ENCODE data around the gene LRRTM4.
"Not testable (repeated sequence)": the region's sequence is repeated elsewhere in the genome, so short reads cannot be mapped to it uniquely, and the experiment has no call there.

Gene LRRTM4

GRCh38 chr2:77164021-77164420 lies 358.2 kb downstream of the LRRTM4 start:
- DNase-seq (ENCODE audit: low read depth): not testable (repeated sequence)

GRCh38 chr2:77161009-77161408 lies 361.2 kb downstream of the LRRTM4 start:
- DNase-seq (ENCODE audit: low read depth): peak; percentile 7

- no peak for DNase-seq (ENCODE audit: low read depth)
Observed at GRCh38 chr2:77156599-77156998, 365.6 kb downstream of the LRRTM4 start.

- no peak for DNase-seq (ENCODE audit: low read depth)
Observed at GRCh38 chr2:77155511-77155910, 366.7 kb downstream of the LRRTM4 start.

DNA sequence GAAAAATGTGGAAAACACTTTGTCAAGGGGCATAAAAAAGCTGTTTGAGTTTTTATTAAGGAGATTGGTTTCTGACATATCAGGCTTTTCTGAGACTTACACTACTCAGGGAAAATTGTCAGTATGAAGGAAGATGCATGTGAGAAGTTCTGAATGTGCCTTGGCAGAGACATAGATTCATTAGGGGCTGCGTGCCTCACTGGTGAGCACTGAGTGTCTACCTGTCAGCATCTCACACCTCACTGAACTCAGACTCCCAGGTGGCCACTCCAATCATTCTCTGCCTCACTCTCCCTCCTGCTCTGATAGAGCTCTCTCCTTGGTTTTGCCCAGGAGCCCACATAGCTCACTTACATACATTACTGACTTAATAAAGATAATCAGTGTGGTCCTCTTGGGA lies 372.6 kb downstream of the LRRTM4 start:
- no peak for DNase-seq (ENCODE audit: low read depth)

- no peak for DNase-seq (ENCODE audit: low read depth)
Observed at GRCh38 chr2:77147153-77147552, 375.0 kb downstream of the LRRTM4 start.

- no peak for DNase-seq (ENCODE audit: low read depth)
Observed at GRCh38 chr2:77144772-77145171, 377.4 kb downstream of the LRRTM4 start.

DNA sequence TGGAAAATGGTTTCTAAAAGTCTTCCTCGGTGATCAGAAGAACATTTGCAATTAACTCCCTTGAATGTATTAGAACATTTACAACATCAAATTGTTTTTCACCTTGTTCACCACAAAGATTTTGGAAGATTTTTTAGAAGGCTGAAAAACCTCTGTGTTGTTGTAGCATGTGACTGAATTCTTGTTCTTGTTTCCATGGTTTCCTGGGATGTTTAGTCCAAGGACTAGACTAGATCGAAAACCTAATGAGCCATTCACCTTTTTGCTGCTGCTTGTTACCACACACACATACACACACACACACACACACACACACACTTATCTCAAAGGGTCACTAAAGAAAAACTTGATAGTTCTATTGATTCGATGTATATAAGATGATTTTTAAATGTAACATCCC lies 380.0 kb downstream of the LRRTM4 start:
- no peak for DNase-seq (ENCODE audit: low read depth)

DNA sequence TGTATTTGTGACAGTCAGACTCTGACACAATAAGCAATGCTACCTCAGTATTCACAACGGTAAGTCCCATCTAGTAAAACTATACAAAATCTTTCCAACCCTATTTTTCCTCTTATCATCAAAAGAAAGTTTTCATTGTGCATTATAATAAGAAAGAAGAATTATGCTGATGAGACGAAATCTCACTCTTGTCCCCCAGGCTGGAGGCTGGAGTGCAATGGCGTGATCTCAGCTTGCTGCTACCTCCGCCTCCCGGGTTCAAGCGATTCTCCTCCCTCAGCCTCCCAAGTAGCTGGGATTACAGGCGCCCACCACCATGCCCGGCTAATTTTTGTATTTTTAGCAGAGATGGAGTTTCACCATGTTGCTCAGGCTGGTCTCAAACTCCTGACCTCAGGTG lies 393.7 kb downstream of the LRRTM4 start:
- not testable (repeated sequence) for DNase-seq (ENCODE audit: low read depth)

DNA sequence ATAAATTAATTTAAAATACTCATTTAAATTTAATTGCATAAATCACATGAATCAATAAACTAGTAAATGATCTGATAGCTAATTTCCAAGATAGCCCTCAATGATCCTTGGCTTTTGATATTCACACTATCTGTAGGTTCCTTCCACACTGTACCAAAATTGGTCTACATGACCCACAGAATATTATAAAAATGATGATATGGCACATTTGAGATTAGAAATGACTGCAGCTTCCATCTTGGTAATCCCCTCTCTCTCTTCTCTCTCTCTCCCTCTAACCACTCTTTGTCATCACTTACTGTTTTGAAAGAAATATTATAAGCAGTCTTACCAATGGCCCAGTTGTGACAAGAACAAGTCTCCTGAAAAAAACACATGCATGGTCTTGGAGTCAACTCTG lies 394.8 kb downstream of the LRRTM4 start:
- no peak for DNase-seq (ENCODE audit: low read depth)

- no peak for DNase-seq (ENCODE audit: low read depth)
Observed at GRCh38 chr2:77121518-77121917, 400.7 kb downstream of the LRRTM4 start.

GRCh38 chr2:77119333-77119732 lies 402.8 kb downstream of the LRRTM4 start:
- DNase-seq (ENCODE audit: low read depth): no peak

DNA sequence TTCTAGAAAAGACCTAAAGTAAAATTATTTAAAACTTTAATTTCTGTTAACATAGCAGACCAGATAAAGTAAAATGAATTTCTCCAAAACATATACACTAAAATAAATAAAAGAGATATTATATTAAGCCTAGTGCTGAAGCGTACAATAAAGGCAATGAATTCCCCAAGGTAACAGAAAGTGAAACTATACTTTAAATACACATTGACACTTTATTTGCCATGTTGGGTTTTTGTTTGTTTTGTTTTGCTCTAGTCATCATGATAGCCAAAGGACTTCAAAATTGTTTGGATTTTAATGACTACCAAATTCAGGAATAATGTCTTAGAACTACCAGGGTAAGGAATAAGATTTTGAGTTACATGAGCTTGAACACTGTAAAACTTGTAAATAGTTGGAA lies 413.3 kb downstream of the LRRTM4 start:
- no peak for DNase-seq (ENCODE audit: low read depth)

DNA sequence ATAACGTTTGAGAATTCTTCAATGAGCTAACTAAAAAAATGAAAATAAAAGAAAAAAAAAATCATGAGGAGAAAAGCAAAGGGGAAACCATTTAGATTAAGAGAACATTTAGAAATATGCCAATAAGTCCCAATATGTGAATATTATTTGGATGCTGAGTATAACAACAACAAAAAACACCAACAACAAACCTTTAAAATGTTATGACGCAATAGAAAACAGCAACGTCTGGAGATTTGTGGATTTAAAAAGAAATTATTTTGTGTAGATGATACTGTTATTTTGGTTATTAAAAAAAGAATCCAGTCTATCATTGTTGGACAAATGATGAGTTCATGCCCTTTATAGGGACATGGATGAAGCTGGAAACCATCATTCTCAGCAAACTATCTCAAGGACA lies 417.2 kb downstream of the LRRTM4 start:
- no peak for DNase-seq (ENCODE audit: low read depth)

- no peak for DNase-seq (ENCODE audit: low read depth)
Observed at GRCh38 chr2:77104554-77104953, 417.6 kb downstream of the LRRTM4 start.

DNA sequence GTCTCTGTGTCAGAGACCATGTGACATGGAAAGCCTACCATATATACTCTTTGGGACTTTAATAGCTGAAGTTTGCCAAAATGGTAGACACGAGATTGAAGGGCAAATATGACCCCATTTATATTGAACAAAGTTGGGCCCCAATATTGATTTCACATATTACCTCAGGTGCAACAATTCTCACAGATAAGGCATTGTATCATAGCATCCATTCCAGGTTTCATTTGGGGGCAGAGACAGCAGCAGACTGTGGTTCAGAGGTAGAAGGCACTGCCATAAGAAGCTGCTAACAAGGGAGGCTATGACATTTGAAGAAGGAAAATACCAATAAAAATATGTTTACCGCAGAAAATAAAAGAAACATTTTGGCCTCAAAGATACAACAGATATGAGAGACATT lies 419.2 kb downstream of the LRRTM4 start:
- DNase-seq (ENCODE audit: low read depth): no peak

GRCh38 chr2:77101796-77102452 lies 420.3 kb downstream of the LRRTM4 start:
- DNase-seq (ENCODE audit: low read depth): no peak

DNA sequence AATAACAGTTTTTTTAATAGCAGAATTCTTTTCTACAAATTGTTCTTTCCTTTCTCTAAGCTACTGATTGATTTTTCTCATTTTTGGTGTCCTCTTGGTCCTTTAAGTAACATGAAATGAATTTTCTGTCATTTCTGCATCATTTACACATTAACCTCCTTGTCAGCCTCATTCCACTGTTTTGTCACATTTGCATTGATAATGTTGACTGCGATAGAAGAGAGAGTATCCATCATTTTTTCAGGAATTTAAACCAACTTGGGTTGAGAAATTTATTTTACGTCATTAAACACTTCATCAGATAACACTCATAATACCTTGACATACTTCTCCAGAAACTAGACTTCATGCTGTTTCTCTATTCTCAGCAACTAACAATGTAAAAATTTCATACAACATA lies 422.2 kb downstream of the LRRTM4 start:
- no peak for DNase-seq (ENCODE audit: low read depth)

DNA sequence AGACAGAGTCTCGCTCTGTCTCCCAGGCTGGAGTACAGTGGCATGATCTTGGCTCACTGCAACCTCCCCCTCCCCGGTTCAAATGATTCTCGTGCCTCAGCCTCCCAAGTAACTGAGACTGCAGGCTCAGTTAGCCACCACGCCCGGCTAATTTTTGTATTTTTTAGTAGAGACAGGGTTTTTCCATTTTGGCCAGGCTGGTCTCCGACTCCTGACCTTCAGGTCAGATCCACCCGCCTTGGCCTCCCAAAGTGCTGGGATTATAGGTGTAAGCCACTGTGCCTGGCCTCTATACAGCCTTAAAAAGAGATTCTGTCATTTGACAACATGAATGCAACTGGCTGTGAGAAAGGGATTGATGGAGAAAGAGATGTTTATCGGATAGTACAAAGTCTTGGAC lies 426.7 kb downstream of the LRRTM4 start:
- not testable (repeated sequence) for DNase-seq (ENCODE audit: low read depth)

DNA sequence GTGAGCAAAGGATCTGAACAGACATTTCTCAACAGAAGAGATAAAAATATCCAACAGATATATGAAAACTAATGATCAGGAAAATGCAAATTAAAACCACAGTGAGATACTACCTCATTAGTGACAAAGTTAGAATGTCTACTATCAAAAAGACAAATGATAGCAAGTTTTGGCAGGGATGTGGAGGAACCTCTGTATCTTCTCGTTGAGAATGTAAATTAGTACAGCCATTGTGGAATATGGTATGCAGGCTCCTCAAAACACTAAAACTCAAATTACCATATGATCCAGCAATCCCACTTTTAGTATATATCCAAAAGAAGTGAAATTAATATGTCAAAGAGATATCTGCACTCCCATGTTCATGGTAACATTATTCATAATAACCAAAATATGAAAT lies 427.1 kb downstream of the LRRTM4 start:
- DNase-seq (ENCODE audit: low read depth): no peak

DNA sequence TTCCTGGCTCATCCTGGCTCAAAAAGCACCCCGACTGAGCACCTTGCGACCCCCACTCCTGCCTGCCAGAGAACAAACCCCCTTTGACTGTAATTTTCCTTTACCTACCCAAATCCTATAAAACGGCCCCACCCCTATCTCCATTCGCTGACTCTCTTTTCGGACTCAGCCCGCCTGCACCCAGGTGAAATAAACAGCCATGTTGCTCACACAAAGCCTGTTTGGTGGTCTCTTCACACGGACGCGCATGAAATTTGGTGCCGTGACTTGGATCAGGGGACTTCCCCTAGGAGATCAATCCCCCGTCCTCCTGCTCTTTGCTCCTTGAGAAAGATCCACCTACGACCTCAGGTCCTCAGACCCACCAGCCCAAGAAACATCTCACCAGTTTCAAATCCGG lies 433.8 kb downstream of the LRRTM4 start:
- DNase-seq (ENCODE audit: low read depth): not testable (repeated sequence)

DNA sequence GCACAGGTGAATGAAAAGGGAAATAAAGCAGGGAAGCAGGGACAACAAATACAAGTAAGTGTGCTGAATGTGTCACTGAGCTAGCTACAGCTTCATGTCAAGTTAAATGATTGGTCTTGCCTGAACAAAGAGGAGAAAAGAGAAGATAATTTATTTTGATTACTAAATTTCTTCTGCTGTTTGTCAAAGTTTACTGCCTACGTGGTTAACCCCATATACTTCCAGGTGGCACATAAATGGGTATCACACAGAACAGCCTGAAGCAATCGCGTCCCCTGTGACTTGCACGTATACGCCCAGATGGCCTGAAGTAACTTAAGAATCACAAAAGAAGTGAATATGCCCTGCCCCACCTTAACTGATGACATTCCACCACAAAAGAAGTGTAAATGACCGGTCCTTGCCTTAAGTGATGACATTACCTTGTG lies 434.2 kb downstream of the LRRTM4 start:
- no peak for DNase-seq (ENCODE audit: low read depth)

DNA sequence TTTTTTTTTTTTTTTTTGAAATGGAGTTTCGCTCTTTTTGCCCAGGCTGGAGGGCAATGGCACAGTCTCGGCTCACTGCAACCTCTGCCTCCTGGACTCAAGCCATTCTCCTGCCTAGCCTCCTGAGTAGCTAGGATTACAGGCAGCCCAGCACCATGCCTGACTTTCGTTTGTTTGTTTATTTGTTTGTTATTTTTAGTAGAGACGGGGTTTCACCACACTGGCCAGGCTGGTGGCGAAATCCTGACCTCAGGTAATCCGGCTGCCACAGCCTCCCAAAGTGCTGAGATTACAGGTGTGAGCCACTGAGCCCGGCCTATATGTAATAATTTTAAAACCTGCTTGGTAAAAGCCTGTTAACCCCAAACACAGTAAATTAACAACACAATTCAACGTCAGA lies 435.7 kb downstream of the LRRTM4 start:
- no peak for DNase-seq (ENCODE audit: low read depth)

GRCh38 chr2:77086051-77086450 lies 436.1 kb downstream of the LRRTM4 start:
- DNase-seq (ENCODE audit: low read depth): no peak

- DNase-seq (ENCODE audit: low read depth): no peak
Observed at GRCh38 chr2:77085561-77085960, 436.6 kb downstream of the LRRTM4 start.
